ENCODE measurements around the gene DLG1. TPM values are rescaled to one million over a fixed set of nuclear protein-coding genes. Genes with fewer than 3 reads are reported as not detected.

The DLG1 gene
- total and polyA plus RNA-seq, 2 experiments from 2014 or later = 27.6 to 98.0 TPM

GRCh38 chr3:197248341-197248740 lies 50.1 kb downstream of the DLG1 start:
- Histone ChIP-seq H3K9me2 (ENCODE audit: insufficient read depth) (no peaks in the 10 kb centered on the region), H3K36me3 (ENCODE audit: insufficient read depth) (peaks cover 24% of the 10 kb centered on the region), H2AFZ (no peak overlapping the region), H3K4me2 (no peak overlapping the region), H3K27me3 (ENCODE audit: insufficient read depth) (no peaks in the 10 kb centered on the region), H3K4me3 (no peak overlapping the region; the same call in 1 of the 2 replicates), H4K20me1 (replicated peaks; ENCODE audit: insufficient read depth) (no peaks in the 10 kb centered on the region), H3K4me1 (ENCODE audit: insufficient read depth) (no peaks in the 10 kb centered on the region), H3K27ac (ENCODE audit: low read depth) (no peak overlapping the region), H3K79me2 (replicated peaks; ENCODE audit: insufficient read depth) (peaks cover 89% of the 10 kb centered on the region), H3F3A (replicated peaks; ENCODE audit: low read depth) (no peaks in the 10 kb centered on the region)
- TF ChIP-seq CREB1 (CRISPR knock-in tag; IDR thresholded peaks at IDR 0.05; ENCODE audit: low read depth) (no peak), EZH2 (IDR thresholded peaks at IDR 0.05; ENCODE audit: low read depth, unreplicated experiment) (no peak), STAT1 (IDR thresholded peaks at IDR 0.05; ENCODE audit: unreplicated experiment) (no peak), REST (IDR thresholded peaks at IDR 0.05; ENCODE audit: unreplicated experiment) (no peak), NANOG (IDR thresholded peaks at IDR 0.05; ENCODE audit: borderline replicate concordance) (no peak), ZNF331 (CRISPR knock-in tag; IDR thresholded peaks at IDR 0.05; ENCODE audit: low read depth) (no peak), JUNB (IDR thresholded peaks at IDR 0.05; ENCODE audit: unreplicated experiment) (no peak), EZH2phosphoT487 (IDR thresholded peaks at IDR 0.05; ENCODE audit: unreplicated experiment) (no peak), ETS1 (IDR thresholded peaks at IDR 0.05) (no peak), POLR2AphosphoS5 (IDR thresholded peaks at IDR 0.05; ENCODE audit: low read depth) (no peak), ZNF114 (CRISPR knock-in tag; IDR thresholded peaks at IDR 0.05) (no peak)
- TF ChIP-seq, protein P1, sequence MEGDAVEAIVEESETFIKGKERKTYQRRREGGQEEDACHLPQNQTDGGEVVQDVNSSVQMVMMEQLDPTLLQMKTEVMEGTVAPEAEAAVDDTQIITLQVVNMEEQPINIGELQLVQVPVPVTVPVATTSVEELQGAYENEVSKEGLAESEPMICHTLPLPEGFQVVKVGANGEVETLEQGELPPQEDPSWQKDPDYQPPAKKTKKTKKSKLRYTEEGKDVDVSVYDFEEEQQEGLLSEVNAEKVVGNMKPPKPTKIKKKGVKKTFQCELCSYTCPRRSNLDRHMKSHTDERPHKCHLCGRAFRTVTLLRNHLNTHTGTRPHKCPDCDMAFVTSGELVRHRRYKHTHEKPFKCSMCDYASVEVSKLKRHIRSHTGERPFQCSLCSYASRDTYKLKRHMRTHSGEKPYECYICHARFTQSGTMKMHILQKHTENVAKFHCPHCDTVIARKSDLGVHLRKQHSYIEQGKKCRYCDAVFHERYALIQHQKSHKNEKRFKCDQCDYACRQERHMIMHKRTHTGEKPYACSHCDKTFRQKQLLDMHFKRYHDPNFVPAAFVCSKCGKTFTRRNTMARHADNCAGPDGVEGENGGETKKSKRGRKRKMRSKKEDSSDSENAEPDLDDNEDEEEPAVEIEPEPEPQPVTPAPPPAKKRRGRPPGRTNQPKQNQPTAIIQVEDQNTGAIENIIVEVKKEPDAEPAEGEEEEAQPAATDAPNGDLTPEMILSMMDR (conservative IDR thresholded peaks at IDR 0.05; ENCODE audit: low read depth in 2 of 2) = no peak
- TF ChIP-seq, protein P2, sequence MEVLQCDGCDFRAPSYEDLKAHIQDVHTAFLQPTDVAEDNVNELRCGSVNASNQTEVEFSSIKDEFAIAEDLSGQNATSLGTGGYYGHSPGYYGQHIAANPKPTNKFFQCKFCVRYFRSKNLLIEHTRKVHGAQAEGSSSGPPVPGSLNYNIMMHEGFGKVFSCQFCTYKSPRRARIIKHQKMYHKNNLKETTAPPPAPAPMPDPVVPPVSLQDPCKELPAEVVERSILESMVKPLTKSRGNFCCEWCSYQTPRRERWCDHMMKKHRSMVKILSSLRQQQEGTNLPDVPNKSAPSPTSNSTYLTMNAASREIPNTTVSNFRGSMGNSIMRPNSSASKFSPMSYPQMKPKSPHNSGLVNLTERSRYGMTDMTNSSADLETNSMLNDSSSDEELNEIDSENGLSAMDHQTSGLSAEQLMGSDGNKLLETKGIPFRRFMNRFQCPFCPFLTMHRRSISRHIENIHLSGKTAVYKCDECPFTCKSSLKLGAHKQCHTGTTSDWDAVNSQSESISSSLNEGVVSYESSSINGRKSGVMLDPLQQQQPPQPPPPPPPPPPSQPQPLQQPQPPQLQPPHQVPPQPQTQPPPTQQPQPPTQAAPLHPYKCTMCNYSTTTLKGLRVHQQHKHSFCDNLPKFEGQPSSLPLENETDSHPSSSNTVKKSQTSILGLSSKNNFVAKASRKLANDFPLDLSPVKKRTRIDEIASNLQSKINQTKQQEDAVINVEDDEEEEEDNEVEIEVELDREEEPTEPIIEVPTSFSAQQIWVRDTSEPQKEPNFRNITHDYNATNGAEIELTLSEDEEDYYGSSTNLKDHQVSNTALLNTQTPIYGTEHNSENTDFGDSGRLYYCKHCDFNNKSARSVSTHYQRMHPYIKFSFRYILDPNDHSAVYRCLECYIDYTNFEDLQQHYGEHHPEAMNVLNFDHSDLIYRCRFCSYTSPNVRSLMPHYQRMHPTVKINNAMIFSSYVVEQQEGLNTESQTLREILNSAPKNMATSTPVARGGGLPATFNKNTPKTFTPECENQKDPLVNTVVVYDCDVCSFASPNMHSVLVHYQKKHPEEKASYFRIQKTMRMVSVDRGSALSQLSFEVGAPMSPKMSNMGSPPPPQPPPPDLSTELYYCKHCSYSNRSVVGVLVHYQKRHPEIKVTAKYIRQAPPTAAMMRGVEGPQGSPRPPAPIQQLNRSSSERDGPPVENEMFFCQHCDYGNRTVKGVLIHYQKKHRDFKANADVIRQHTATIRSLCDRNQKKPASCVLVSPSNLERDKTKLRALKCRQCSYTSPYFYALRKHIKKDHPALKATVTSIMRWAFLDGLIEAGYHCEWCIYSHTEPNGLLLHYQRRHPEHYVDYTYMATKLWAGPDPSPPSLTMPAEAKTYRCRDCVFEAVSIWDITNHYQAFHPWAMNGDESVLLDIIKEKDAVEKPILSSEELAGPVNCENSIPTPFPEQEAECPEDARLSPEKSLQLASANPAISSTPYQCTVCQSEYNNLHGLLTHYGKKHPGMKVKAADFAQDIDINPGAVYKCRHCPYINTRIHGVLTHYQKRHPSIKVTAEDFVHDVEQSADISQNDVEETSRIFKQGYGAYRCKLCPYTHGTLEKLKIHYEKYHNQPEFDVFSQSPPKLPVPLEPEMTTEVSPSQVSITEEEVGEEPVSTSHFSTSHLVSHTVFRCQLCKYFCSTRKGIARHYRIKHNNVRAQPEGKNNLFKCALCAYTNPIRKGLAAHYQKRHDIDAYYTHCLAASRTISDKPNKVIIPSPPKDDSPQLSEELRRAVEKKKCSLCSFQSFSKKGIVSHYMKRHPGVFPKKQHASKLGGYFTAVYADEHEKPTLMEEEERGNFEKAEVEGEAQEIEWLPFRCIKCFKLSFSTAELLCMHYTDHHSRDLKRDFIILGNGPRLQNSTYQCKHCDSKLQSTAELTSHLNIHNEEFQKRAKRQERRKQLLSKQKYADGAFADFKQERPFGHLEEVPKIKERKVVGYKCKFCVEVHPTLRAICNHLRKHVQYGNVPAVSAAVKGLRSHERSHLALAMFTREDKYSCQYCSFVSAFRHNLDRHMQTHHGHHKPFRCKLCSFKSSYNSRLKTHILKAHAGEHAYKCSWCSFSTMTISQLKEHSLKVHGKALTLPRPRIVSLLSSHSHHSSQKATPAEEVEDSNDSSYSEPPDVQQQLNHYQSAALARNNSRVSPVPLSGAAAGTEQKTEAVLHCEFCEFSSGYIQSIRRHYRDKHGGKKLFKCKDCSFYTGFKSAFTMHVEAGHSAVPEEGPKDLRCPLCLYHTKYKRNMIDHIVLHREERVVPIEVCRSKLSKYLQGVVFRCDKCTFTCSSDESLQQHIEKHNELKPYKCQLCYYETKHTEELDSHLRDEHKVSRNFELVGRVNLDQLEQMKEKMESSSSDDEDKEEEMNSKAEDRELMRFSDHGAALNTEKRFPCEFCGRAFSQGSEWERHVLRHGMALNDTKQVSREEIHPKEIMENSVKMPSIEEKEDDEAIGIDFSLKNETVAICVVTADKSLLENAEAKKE (CRISPR knock-in tag; IDR thresholded peaks at IDR 0.05) = no peak
- H3K27me3 Mint-ChIP-seq (ENCODE audit: insufficient read depth, low read depth, poor library complexity) = peaks cover 3% of the 10 kb centered on the region
- DNase-seq (ENCODE audit: low spot score) (no peak), ATAC-seq (no peak)
- peaks cover 81% of the 10 kb centered on the region for H3K36me3 Mint-ChIP-seq (ENCODE audit: low read depth)
- H3K9me3 Mint-ChIP-seq = peaks cover 68% of the 10 kb centered on the region
- no peak overlapping the region for H3K4me3 Mint-ChIP-seq
- H3K27ac Mint-ChIP-seq = no peak overlapping the region
- H3K4me1 Mint-ChIP-seq = no peaks in the 10 kb centered on the region
